WERI-Rb-1 (cell line): ENCODE measurements around the gene OR5D18.

Experiments used
- DNase-seq: peaks from one replicate; pipeline ENCODE4 v3.0.0-alpha.2; 2020
- H3K27ac ChIP-seq: fragments of 250-450 bp; sonication (Bioruptor Pico); 2 replicates; pipeline ENCODE4 v1.5.1; 2020; ENCODE audit warnings: mild to moderate bottlenecking, moderate library complexity
- H3K27me3 ChIP-seq: fragments of 250-450 bp; sonication (Bioruptor Pico); 2 replicates; pipeline ENCODE4 v1.5.1; 2021; ENCODE audit warnings: mild to moderate bottlenecking, low read depth, moderate library complexity; ENCODE audit not compliant: insufficient read depth, severe bottlenecking
- H3K36me3 ChIP-seq: fragments of 250-450 bp; sonication (Bioruptor Pico); 2 replicates; pipeline ENCODE4 v1.5.1; 2020; ENCODE audit warnings: mild to moderate bottlenecking, moderate library complexity
- H3K4me3 ChIP-seq: 2 replicates; pipeline ENCODE4 v1.5.1; 2011; ENCODE audit warnings: low read depth, mild to moderate bottlenecking, control low read depth, low read length
- H3K9me3 ChIP-seq: fragments of 250-450 bp; sonication (Bioruptor Pico); 2 replicates; pipeline ENCODE4 v1.5.1; 2021; ENCODE audit warnings: mild to moderate bottlenecking, moderate library complexity; ENCODE audit not compliant: severe bottlenecking
- CTCF ChIP-seq: IDR thresholded peaks from 2 replicates; pipeline ENCODE4 v1.5.1; 2011; ENCODE audit warnings: low read depth, mild to moderate bottlenecking, control low read depth, inconsistent platforms, low read length

Gene OR5D18

GRCh38 chr11:55806248-55806647 lies 13.2 kb upstream of the OR5D18 start:
- Histone ChIP-seq H3K9me3 (no peaks in the 10 kb centered on the region), H3K27ac (no peak overlapping the region), H3K36me3 (no peaks in the 10 kb centered on the region), H3K4me3 (no peak overlapping the region), H3K27me3 (no peaks in the 10 kb centered on the region)
- no peak for TF ChIP-seq CTCF
- DNase-seq = no peak

- no peak for TF ChIP-seq CTCF
- no peaks in the 10 kb centered on the region for H3K9me3 ChIP-seq
- H3K36me3 ChIP-seq = no peaks in the 10 kb centered on the region
- H3K27me3 ChIP-seq = peaks cover 4% of the 10 kb centered on the region
- DNase-seq = no peak
- H3K4me3 ChIP-seq = no peak within 1 kb of the TSS
- H3K27ac ChIP-seq = no peak within 1 kb of the TSS
These were observed 8.4 kb upstream of the OR5D18 start, which contains the start of gene OR5L1 for GRCh38 chr11:55811067-55811466. Gene OR5L1, plus strand, starts transcription at chr11:55811367. Its CDS starts 100 bp downstream, at chr11:55811467.

DNA sequence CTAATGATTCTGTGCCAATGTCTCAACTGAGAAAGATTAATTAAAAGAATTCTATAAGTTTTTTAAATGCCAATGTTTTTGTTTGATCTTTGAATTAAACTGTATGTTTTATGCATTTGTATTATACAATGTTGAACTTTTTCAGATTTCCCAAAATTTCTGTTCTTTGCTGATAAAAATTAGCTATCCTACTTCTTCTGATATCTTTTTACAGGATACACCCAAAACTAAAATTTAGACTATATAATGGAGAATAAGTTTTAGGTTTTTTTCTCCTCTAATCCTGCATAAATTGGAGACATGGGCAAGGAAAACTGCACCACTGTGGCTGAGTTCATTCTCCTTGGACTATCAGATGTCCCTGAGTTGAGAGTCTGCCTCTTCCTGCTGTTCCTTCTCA lies 7.5 kb downstream of the OR5D18 start, which contains the start of gene OR5L2:
OR5L2 (plus strand) TSS at position 301 of the 400 bp plus-strand sequence; CDS start at position 301, 0 bp downstream.
- H3K9me3 ChIP-seq = no peaks in the 10 kb centered on the region
- H3K4me3 ChIP-seq = no peak within 1 kb of the TSS
- DNase-seq = no peak
- no peaks in the 10 kb centered on the region for H3K36me3 ChIP-seq
- H3K27ac ChIP-seq = no peak within 1 kb of the TSS
- no peak for TF ChIP-seq CTCF
- peaks cover 5% of the 10 kb centered on the region for H3K27me3 ChIP-seq

GRCh38 chr11:55838452-55838851 lies 19.0 kb downstream of the OR5D18 start, which contains the start of gene OR5D16:
Gene OR5D16, plus strand, starts transcription at chr11:55838752. Its CDS starts 0 bp downstream, at chr11:55838752.
- Histone ChIP-seq H3K36me3 (no peaks in the 10 kb centered on the region), H3K9me3 (no peaks in the 10 kb centered on the region), H3K4me3 (no peak within 1 kb of the TSS), H3K27me3 (peaks cover 12% of the 10 kb centered on the region), H3K27ac (no peak within 1 kb of the TSS)
- DNase-seq = no peak
- no peak for TF ChIP-seq CTCF

- Histone ChIP-seq H3K36me3 (no peaks in the 10 kb centered on the region), H3K4me3 (no peak overlapping the region), H3K9me3 (no peaks in the 10 kb centered on the region), H3K27ac (no peak overlapping the region), H3K27me3 (peaks cover 14% of the 10 kb centered on the region)
- TF ChIP-seq CTCF = no peak
- DNase-seq = no peak
These were observed 28.0 kb downstream of the OR5D18 start for GRCh38 chr11:55847453-55847852.

DNA sequence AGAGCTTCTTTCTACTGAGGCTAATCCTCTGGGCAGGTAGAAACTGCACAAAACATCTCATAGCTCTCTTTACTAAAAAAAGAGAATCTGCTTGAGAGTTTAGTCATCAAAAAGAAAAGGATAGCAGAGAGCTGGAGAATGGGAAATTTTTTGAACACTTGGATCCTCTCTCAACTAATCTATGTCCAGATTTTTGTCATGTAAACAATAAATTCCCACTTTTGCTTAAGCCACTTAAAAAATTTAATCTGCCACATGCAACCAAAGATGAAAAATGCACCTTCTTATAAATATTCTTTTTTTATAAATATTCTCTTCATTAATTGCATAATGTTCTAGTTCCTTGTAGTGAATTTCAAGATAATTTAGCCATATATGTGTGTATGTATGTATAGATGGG lies 29.6 kb downstream of the OR5D18 start:
- no peaks in the 10 kb centered on the region for H3K36me3 ChIP-seq
- no peaks in the 10 kb centered on the region for H3K9me3 ChIP-seq
- no peak for TF ChIP-seq CTCF
- H3K27ac ChIP-seq = no peak overlapping the region
- DNase-seq = no peak
- H3K4me3 ChIP-seq = no peak overlapping the region
- H3K27me3 ChIP-seq = peaks cover 14% of the 10 kb centered on the region
